Effector memory CD8-positive, alpha-beta T cell (primary cell): ENCODE measurements around the gene ADAMTSL2.
"Not testable (repeated sequence)": the region's sequence is repeated elsewhere in the genome, so short reads cannot be mapped to it uniquely, and the experiment has no call there.

Experiments used
- ATAC-seq: fragments of 150-1000 bp; cut with Tn5 transposase; replicated peaks from 2 replicates; pipeline ENCODE4 v1.10.0; 2021; ENCODE audit warnings: mild to moderate bottlenecking, moderate library complexity
- DNase-seq, 3 experiments: peaks; one replicate each; pipeline ENCODE4 v3.0.0; 2021
- H3K27ac Mint-ChIP-seq, 2 donors: one replicate each; pipeline ENCODE4 v1.8.0; 2022; ENCODE audit warnings: mild to moderate bottlenecking in 2 of 2, mixed read lengths in 2 of 2, moderate library complexity in 2 of 2
- H3K27me3 Mint-ChIP-seq, 2 donors: one replicate each; pipeline ENCODE4 v1.8.0; 2022; ENCODE audit warnings: mixed read lengths in 2 of 2
- H3K36me3 Mint-ChIP-seq: one replicate; pipeline ENCODE4 v1.8.0; 2022; ENCODE audit warnings: mild to moderate bottlenecking, moderate library complexity, mixed read lengths; ENCODE audit not compliant: insufficient read depth
- H3K4me1 Mint-ChIP-seq, 2 donors: one replicate each; pipeline ENCODE4 v1.8.0; 2022; ENCODE audit warnings: low read depth in 2 of 2, mixed read lengths in 2 of 2
- H3K4me3 Mint-ChIP-seq, 2 donors: one replicate each; pipeline ENCODE4 v1.8.0; 2022; ENCODE audit warnings: mild to moderate bottlenecking in 2 of 2, mixed read lengths in 2 of 2, moderate library complexity in 2 of 2
- H3K9me3 Mint-ChIP-seq, 2 donors: one replicate each; pipeline ENCODE4 v1.8.0; 2022; ENCODE audit warnings: mixed read lengths in 2 of 2

ADAMTSL2 gene

DNA sequence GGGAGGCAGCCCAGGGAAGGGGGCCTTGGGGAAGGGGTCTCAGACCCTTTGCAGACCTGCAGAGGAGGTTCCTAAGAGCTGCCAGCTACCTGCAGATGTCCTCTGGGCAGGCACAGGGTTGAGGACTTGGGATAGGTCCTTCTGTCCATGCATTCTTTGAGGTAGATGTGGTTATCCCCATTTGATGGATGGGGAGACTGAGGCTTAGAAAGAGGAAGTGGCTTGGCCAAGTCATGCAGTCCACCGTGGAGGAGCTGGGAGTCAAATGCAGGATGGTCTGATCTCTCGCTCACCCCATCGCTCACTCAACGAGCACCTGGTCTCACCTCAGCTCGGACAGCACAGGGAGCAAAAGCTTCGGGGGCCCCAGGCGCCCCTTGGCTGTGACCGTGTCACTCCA lies 20.2 kb downstream of the ADAMTSL2 start:
- Mint-ChIP-seq H3K27ac (no peak overlapping the region), H3K4me3 (no peak overlapping the region), H3K36me3 (no peaks in the 10 kb centered on the region), H3K27me3 (peaks cover 37 to 76% of the 10 kb centered on the region in 2 donors), H3K9me3 (no peaks in the 10 kb centered on the region), H3K4me1 (peaks cover 5% of the 10 kb centered on the region in 2 donors)
- DNase-seq (no peak), ATAC-seq (no peak)

DNA sequence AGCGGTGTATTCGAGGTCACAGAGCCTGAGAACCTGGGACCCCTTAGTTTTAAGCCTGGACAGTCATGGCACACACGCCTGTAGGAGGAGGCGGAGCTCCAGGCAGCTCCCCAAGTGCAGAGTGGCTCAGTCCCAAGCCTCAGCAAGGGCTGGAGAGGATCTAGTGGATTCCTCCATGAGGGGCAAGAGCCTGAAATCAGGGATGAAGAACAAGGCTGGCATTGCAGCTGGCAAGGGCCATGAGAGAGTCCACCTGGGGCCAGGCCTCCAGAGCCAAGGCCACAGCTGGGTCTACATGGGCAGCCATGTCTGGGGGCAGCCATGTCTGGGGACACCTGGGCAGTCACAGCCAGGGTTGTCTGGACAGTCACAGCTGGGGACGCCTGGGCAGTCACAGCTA lies 21.9 kb downstream of the ADAMTSL2 start:
- no peak overlapping the region for H3K27ac Mint-ChIP-seq
- no peaks in the 10 kb centered on the region for H3K36me3 Mint-ChIP-seq
- peaks cover 5% of the 10 kb centered on the region in 2 donors for H3K4me1 Mint-ChIP-seq
- no peak overlapping the region for H3K4me3 Mint-ChIP-seq
- no peaks in the 10 kb centered on the region for H3K9me3 Mint-ChIP-seq
- ATAC-seq (no peak), DNase-seq (no peak)
- H3K27me3 Mint-ChIP-seq = peaks cover 27 to 65% of the 10 kb centered on the region in 2 donors

DNA sequence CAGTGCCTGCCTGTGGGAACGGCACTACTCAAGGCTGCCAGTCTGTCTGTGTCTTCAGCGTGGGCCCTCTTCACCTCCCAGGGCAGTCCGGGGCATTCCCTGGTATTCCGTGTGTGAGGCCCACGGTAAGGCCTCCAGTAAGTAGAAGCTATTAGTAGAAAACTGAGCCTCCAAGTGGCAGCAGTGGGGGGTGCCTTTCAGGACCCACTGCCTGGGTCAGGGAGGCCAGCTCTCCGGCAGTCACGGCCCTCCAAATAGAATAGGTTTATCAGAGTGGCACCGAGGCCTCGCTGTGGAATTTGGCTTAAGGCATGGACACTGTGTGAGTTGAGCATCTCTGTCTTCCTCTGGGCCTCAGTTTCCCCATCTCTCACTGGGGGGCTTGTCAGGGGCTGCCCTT lies 23.1 kb downstream of the ADAMTSL2 start:
- H3K36me3 Mint-ChIP-seq = no peaks in the 10 kb centered on the region
- H3K9me3 Mint-ChIP-seq = no peaks in the 10 kb centered on the region
- DNase-seq (no peak), ATAC-seq (no peak)
- peaks cover 5% of the 10 kb centered on the region in 2 donors for H3K4me1 Mint-ChIP-seq
- no peak overlapping the region for H3K4me3 Mint-ChIP-seq
- peaks cover 24 to 55% of the 10 kb centered on the region in 2 donors for H3K27me3 Mint-ChIP-seq
- no peak overlapping the region for H3K27ac Mint-ChIP-seq

DNA sequence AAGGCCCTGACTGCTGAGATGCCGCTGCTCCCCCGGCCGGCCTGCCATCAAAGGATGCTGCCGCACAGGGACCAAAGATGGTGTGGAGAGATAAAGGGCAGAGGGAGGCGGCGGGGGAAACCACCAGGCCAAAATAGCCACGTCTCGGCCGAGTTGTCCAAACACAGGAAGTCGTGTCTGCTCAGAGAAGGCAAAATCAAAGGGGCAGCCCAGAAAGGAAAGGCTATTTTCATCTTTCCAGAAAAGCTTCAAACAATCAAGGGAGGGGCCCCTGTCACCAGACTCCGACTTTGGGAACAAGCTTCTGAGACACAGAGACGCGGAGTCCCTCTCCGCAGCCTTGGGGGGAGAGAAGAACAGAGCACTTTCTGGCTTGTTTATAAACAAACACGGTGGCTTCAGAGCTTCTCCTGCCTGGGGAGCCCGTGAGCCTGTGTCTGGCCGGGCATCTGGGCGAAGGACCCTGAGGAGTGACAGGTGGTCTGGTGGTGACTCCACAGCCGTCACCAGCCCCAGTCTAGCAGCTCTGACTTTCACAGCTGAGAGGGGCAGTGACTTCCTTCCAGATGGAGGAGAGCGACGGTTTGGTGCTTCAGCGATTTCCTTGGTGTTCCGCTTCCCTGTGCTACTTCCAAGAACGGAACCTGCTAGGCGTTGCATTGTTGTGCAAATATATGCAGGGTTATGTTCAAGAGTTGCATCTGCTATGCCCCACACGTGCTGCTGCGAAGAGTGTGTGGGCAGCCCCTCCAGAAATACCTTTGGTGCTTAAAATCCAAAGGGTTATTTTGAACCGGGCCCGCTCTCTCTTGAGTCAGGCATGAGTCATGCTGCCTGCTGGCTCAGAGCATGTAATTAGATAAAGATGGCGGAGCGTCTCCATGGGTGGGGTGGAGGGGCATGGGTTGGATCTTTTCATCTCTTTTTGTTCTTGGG lies 24.0 kb downstream of the ADAMTSL2 start:
- DNase-seq (no peak), ATAC-seq (no peak)
- Mint-ChIP-seq H3K36me3 (peaks cover 5% of the 10 kb centered on the region), H3K4me1 (peaks cover 6 to 7% of the 10 kb centered on the region in 2 donors), H3K9me3 (no peaks in the 10 kb centered on the region), H3K4me3 (peak overlapping the region in 1 of 2 donors; percentile 27), H3K27me3 (peaks cover 24 to 46% of the 10 kb centered on the region in 2 donors), H3K27ac (no peak overlapping the region)

DNA sequence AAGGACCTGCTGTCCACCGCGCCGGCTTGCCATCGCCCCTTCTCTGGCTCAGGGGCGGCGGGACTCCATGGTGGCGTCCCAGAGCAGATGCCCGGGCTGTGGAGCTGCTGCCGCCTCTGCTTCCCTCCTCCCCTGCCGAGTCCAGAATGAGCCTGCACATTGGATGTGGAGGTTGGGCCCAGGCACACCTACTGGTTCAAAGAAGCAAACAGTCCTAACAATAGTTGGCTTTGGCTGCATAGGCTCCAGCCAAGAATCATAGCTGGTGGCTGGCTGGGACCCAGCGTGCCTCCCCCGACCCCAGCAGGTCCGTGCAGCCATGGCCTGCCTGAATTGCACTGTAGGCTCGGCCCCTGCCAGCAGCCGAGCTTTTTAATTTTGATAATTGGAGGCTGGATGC lies 25.8 kb downstream of the ADAMTSL2 start:
- H3K27ac Mint-ChIP-seq = no peak overlapping the region

DNA sequence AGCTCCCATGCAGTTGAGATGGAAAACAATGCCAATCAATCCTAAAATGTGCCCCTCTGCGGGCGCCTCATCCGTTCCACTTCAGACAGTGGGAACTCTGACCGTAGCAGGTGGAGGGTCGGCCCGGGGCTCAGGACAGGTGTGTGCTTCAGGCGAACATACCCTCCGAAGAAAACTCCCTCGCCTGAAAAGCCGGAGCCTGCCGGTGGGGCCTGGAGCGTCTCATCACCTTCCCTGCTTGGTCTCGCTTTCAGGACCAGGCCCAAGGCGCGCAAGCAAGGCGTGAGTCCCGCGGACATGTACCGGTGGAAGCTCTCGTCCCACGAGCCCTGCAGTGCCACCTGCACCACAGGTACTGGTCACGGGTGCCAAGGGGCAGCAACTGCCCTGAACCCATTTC lies 26.4 kb downstream of the ADAMTSL2 start:
- H3K4me1 Mint-ChIP-seq = peaks cover 8 to 9% of the 10 kb centered on the region in 2 donors
- DNase-seq = no peak
- H3K27me3 Mint-ChIP-seq = peaks cover 24 to 35% of the 10 kb centered on the region in 2 donors
- H3K36me3 Mint-ChIP-seq = peaks cover 18% of the 10 kb centered on the region
- no peak overlapping the region for H3K4me3 Mint-ChIP-seq
- no peak for ATAC-seq
- H3K27ac Mint-ChIP-seq = no peak overlapping the region
- H3K9me3 Mint-ChIP-seq = peaks cover 0 to 1% of the 10 kb centered on the region in 2 donors

More for the DNA sequence above, 25.8 kb downstream of the ADAMTSL2 start:
- peaks cover 8 to 9% of the 10 kb centered on the region in 2 donors for H3K4me1 Mint-ChIP-seq
- H3K4me3 Mint-ChIP-seq = no peak overlapping the region
- peaks cover 18% of the 10 kb centered on the region for H3K36me3 Mint-ChIP-seq
- no peak for ATAC-seq
- DNase-seq = no peak
- peaks cover 24 to 41% of the 10 kb centered on the region in 2 donors for H3K27me3 Mint-ChIP-seq
- H3K9me3 Mint-ChIP-seq = peaks cover 0 to 1% of the 10 kb centered on the region in 2 donors

DNA sequence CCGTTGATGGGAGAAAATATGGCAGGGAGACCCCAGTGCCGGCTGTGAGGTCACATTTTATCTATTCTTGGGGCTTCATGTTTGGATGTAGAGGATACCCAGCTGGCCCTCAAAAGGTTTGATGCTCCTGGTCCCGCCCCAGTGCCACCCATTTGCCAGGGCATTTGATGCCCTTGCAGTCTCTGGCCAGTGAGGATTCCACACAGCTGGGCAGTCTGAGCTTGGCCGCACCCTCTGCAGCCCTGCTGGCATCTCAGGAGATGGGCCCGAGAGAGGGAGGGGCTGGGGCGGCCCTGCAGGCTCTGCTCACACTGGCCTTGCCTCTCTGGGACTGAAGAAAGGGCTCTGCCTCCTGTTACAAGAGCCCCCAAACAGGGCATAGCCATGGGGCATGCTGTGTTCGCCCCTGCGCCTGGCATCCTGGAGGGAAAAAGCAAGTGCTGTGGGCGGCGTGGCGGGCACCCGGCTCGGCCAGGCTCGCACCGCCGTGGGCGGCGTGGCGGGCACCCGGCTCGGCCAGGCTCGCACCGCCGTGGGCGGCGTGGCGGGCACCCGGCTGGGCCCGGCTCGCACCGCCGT lies 27.6 kb downstream of the ADAMTSL2 start:
- DNase-seq = no peak
- Mint-ChIP-seq H3K4me3 (no peak overlapping the region), H3K4me1 (peaks cover 8 to 9% of the 10 kb centered on the region in 2 donors), H3K27ac (no peak overlapping the region), H3K9me3 (peaks cover 0 to 1% of the 10 kb centered on the region in 2 donors), H3K36me3 (peaks cover 18% of the 10 kb centered on the region), H3K27me3 (peaks cover 20 to 29% of the 10 kb centered on the region in 2 donors)
- no peak for ATAC-seq

DNA sequence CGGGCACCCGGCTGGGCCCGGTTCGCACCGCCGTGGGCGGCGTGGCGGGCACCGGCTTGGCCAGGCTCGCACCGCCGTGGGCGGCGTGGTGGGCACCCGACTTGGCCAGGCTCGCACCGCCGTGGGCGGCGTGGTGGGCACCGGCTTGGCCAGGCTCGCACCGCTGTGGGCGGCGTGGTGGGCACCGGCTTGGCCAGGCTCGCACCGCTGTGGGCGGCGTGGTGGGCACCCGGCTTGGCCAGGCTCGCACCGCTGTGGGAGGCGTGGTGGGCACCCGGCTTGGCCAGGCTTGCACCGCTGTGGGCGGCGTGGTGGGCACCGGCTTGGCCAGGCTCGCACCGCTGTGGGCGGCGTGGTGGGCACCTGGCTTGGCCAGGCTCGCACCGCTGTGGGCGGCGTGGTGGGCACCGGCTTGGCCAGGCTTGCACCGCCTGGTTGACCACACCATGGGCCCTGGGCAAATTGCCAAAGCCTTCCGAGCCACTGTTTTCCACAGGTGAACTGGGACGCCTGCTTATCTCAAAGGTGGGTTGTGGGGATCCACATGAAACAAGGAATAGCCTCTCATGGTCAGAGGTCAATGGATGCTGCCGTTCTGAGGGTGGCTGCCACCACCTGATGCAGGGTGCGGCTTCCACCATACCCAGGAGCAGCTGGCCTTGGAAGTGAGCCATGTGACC lies 28.2 kb downstream of the ADAMTSL2 start:
- ATAC-seq = no peak
- Mint-ChIP-seq H3K9me3 (peaks cover 0 to 1% of the 10 kb centered on the region in 2 donors), H3K4me3 (no peak overlapping the region), H3K4me1 (peaks cover 7 to 8% of the 10 kb centered on the region in 2 donors), H3K27ac (peak overlapping the region in 1 of 2 donors; percentile 81), H3K36me3 (peaks cover 18% of the 10 kb centered on the region), H3K27me3 (peaks cover 14 to 23% of the 10 kb centered on the region in 2 donors)
- no peak for DNase-seq

DNA sequence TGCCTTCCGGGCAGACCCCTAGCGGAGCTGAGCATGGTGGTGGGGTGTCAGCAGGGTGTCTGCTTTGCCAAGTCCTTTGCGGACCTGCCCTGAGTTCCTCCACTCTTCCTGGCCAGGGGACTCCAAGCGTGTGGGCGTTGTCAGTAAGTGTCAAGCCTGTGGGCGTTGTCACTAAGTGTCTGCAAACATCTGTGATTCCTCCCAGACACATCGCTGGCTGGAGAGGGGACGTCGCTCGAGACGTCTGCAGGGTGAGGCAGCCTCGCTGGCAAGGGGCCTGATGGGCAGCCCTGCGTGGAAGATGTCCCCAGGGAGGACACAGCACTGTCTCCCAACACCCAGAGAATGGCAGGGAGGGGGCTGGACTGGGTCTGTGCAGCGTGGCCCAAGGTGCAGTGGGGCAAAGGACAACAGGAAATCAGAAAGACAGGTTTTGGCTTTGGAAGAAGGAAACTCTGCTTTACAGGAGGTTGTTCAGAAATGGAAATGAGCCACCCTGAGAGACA lies 28.8 kb downstream of the ADAMTSL2 start:
- H3K4me1 Mint-ChIP-seq = peaks cover 3 to 4% of the 10 kb centered on the region in 2 donors
- H3K9me3 Mint-ChIP-seq = peaks cover 0 to 1% of the 10 kb centered on the region in 2 donors
- ATAC-seq = no peak
- H3K4me3 Mint-ChIP-seq = peak overlapping the region; percentile 2 to 54
- H3K27ac Mint-ChIP-seq = peak overlapping the region; percentile 81 to 95
- DNase-seq = no peak
- peaks cover 8 to 23% of the 10 kb centered on the region in 2 donors for H3K27me3 Mint-ChIP-seq
- peaks cover 18% of the 10 kb centered on the region for H3K36me3 Mint-ChIP-seq

DNA sequence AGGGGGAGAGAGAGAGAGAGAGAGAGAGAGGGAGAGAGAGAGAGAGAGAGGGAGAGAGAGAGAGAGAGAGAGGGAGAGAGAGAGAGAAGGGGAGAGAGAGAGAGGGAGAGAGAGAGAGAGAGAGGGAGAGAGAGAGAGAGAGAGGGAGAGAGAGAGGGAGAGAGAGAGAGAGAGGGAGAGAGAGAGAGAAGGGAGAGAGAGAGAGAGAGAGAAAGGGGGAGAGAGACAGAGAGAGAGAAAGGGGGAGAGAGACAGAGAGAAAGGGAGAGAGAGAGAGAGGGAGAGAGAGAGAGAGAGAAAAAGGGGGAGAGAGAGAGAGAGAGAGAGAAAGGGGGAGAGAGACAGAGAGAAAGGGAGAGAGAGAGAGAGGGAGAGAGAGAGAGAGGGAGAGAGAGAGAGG lies 29.3 kb downstream of the ADAMTSL2 start:
- not testable (repeated sequence) for ATAC-seq, H3K9me3 Mint-ChIP-seq, H3K4me1 Mint-ChIP-seq, DNase-seq
- H3K27me3 Mint-ChIP-seq = peaks cover 3 to 21% of the 10 kb centered on the region in 2 donors
- H3K36me3 Mint-ChIP-seq = peaks cover 18% of the 10 kb centered on the region
- H3K27ac Mint-ChIP-seq = peak overlapping the region; percentile 81 to 95
- H3K4me3 Mint-ChIP-seq = peak overlapping the region; percentile 2 to 54

DNA sequence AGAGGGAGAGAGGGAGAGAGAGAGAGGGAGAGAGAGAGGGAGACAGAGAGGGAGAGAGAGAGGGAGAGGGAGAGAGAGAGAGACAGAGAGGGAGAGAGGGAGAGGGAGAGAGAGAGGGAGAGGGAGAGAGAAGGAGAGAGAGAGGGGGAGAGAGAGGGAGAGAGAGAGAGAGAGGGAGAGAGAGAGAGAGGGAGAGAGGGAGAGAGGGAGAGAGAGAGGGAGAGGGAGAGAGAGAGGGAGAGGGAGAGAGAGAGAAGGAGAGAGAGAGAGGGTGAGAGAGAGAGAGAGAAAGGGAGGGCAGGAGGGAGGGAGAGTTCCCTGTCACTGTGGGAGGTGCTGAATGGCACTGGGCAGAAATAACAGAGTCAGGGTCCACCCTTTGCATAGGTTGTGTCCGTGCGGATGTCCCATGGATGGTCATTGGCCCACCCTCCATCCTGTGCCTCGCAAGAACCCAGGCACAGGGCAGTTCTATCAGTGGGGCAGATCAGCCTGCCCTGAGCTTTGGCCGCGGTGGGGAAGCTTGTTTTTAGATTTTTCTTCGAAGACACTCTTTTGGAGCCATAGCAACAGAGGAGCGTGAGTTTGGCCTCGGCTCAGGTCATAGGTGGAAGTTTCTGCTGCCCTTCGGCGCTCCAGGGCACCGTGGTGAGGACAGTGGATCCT lies 30.1 kb downstream of the ADAMTSL2 start:
- Mint-ChIP-seq H3K4me3 (no peak overlapping the region), H3K27ac (peak overlapping the region; percentile 81 to 95), H3K36me3 (peaks cover 18% of the 10 kb centered on the region), H3K27me3 (peaks cover 0 to 15% of the 10 kb centered on the region in 2 donors), H3K9me3 (peaks cover 0 to 1% of the 10 kb centered on the region in 2 donors), H3K4me1 (peaks cover 3 to 4% of the 10 kb centered on the region in 2 donors)
- DNase-seq (no peak), ATAC-seq (no peak)

DNA sequence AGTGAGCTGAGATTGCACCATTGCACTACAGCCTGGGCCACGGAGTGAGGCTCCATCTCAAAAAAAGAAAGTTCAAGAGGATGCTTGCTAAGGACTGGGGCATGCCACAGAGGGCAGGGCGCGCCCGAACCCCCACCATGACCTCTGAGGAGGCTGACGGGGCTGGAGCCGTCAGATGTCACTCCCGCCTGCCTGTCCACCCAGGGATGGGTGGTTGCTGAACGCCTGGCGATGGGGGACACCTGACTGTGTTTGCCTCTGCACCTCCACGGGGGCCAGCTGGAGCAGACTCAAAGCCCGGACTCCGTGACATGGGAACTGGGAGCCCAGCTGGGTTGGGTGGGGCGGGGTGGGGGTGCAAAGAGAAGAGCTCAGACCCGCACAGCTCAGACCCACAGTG lies 31.9 kb downstream of the ADAMTSL2 start:
- Mint-ChIP-seq H3K27ac (no peak overlapping the region), H3K27me3 (peaks cover 0 to 9% of the 10 kb centered on the region in 2 donors), H3K36me3 (peaks cover 18% of the 10 kb centered on the region), H3K9me3 (peaks cover 0 to 1% of the 10 kb centered on the region in 2 donors), H3K4me3 (no peak overlapping the region), H3K4me1 (peaks cover 3 to 4% of the 10 kb centered on the region in 2 donors)
- DNase-seq = no peak
- ATAC-seq = no peak

DNA sequence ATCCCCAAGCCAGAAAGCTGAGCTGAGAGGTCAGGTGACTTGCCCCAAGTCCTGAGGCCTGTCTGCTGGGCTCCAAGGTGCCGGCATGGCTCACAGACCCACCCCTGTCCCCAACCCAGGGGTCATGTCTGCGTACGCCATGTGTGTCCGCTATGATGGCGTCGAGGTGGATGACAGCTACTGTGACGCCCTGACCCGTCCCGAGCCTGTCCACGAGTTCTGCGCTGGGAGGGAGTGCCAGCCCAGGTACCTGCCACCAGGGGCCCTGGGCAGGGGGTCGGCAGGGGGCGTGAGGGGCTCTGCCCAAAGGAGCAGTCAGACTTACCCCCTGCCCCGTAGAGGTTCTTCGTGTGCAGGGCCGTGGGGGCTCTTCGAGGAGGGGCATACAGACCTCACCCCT lies 32.3 kb downstream of the ADAMTSL2 start:
- DNase-seq = no peak
- no peak for ATAC-seq
- Mint-ChIP-seq H3K27ac (no peak overlapping the region), H3K4me3 (no peak overlapping the region), H3K4me1 (peaks cover 3 to 4% of the 10 kb centered on the region in 2 donors), H3K36me3 (peaks cover 18% of the 10 kb centered on the region), H3K27me3 (peaks cover 0 to 9% of the 10 kb centered on the region in 2 donors), H3K9me3 (peaks cover 0 to 1% of the 10 kb centered on the region in 2 donors)
